Bladder microvascular endothelial cell (primary cell): ENCODE data around the gene SPEF1. TPM values are rescaled to one million over a fixed set of nuclear protein-coding genes. Genes with fewer than 3 reads are reported as not detected.

Experiments
- total RNA-seq: library from RNA; depleted of rRNA; stranded (reverse); fragments of >200 nt; gene quantifications from 2 replicates; pipeline ENCODE4 v1.2.3, GENCODE V29; 2014

Gene SPEF1
- total RNA-seq, result 0.13 TPM in 1 of 2 replicates, not detected in the other

GRCh38 chr20:3781153-3781910, at the start of gene SPEF1:
Gene SPEF1 (minus strand): TSS chr20:3781448. CDS start chr20:3781287, 161 bp downstream.

GRCh38 chr20:3820048-3820900, 39.0 kb upstream of the SPEF1 start, which contains the start of gene AP5S1:
Gene AP5S1 (plus strand): TSS chr20:3820547. CDS start chr20:3822118, 1,571 bp downstream.

GRCh38 chr20:3795511-3796468, 14.5 kb upstream of the SPEF1 start, which contains the start of gene CDC25B:
Gene CDC25B (plus strand): TSS chr20:3796310. CDS start chr20:3796532, 222 bp downstream.

GRCh38 chr20:3786665-3787323, 5.5 kb upstream of the SPEF1 start, which contains the start of gene CENPB:
Gene CENPB (minus strand): TSS chr20:3786740. CDS start chr20:3786483, 257 bp downstream.

GRCh38 chr20:3767427-3768341, 13.6 kb downstream of the SPEF1 start, which contains the start of gene ADISSP:
Gene ADISSP (minus strand): TSS chr20:3767753. CDS start chr20:3760100, 7,653 bp downstream.

GRCh38 chr20:3732327-3733118, 48.7 kb downstream of the SPEF1 start, which contains the start of gene HSPA12B:
Gene HSPA12B (plus strand): TSS chr20:3732685. CDS start chr20:3738675, 5,990 bp downstream.

Other genes starting within 250 kb of the SPEF1 start
- gene GFRA4, start 118.0 kb downstream of the SPEF1 start, total RNA-seq, result not detected in 2 replicates
- 0.16 TPM in 1 of 2 replicates, not detected in the other for gene ADAM33, start 99.4 kb downstream of the SPEF1 start, total RNA-seq
- not detected in 2 replicates for gene SIGLEC1, start 68.8 kb downstream of the SPEF1 start, total RNA-seq
- gene HSPA12B, start 48.8 kb downstream of the SPEF1 start, total RNA-seq, result 11.1 and 17.6 TPM in 2 replicates
- gene ADISSP, start 13.7 kb downstream of the SPEF1 start, total RNA-seq, result 14.9 and 18.9 TPM in 2 replicates
- gene CENPB, start 5.3 kb upstream of the SPEF1 start, total RNA-seq, result 76.7 and 79.2 TPM in 2 replicates
- 31.4 and 35.5 TPM in 2 replicates for gene CDC25B, start 14.9 kb upstream of the SPEF1 start, total RNA-seq
- 13.1 and 19.1 TPM in 2 replicates for gene AP5S1, start 39.1 kb upstream of the SPEF1 start, total RNA-seq
- gene MAVS, start 65.4 kb upstream of the SPEF1 start, total RNA-seq, result 12.0 and 23.2 TPM in 2 replicates
- gene PANK2, start 107.9 kb upstream of the SPEF1 start, total RNA-seq, result 35.3 and 40.1 TPM in 2 replicates
- 0.81 and 3.9 TPM in 2 replicates for gene RNF24, start 234.1 kb upstream of the SPEF1 start, total RNA-seq